Left forelimb (tissue), 1 donor: Measurements from ENCODE around the gene TLCD3A.

ENCODE experiments used
- DNase-seq: peaks from one replicate; pipeline ENCODE4 v3.0.0-alpha.2; 2018; ENCODE audit warnings: low spot score

Gene TLCD3A

GRCh38 chr17:789160-789840, 56.9 kb downstream of the TLCD3A start:
- peak; percentile 22 for DNase-seq

- peak; percentile 64 for DNase-seq
Measured at GRCh38 chr17:789931-790873, 57.8 kb downstream of the TLCD3A start.

- DNase-seq, result peak; percentile 34
Measured at GRCh38 chr17:790874-791247, 58.5 kb downstream of the TLCD3A start.

GRCh38 chr17:791829-792228, 59.4 kb downstream of the TLCD3A start:
- peak; percentile 54 for DNase-seq

- DNase-seq, result no peak
Measured at GRCh38 chr17:792277-792676, 59.9 kb downstream of the TLCD3A start.
